Mammary epithelial cell (primary cell): Measurements from ENCODE around the gene NUP210.

Source experiments
- CTCF ChIP-seq, 2 donors: IDR thresholded peaks in 1 of 2; conservative IDR thresholded peaks in 1 of 2; 2 replicates each; pipeline ENCODE4 v1.5.1; 2011 to 2012; ENCODE audit warnings: inconsistent platforms in 2 of 2, low read length in 2 of 2, mild to moderate bottlenecking in 2 of 2, control low read depth in 1 of 2, low read depth in 1 of 2; ENCODE audit not compliant: insufficient read depth in 1 of 2; ENCODE audit errors: extremely low read depth in 1 of 2
- EZH2 ChIP-seq: IDR thresholded peaks from 2 replicates; pipeline ENCODE4 v1.6.1; 2012; ENCODE audit warnings: low read length, inconsistent platforms, borderline replicate concordance

GRCh38 chr3:13433912-13434311 lies 13.8 kb upstream of the NUP210 start:
- TF ChIP-seq CTCF (conservative IDR thresholded peaks at IDR 0.05 in 1 of 2, IDR thresholded peaks at IDR 0.05 in 1 of 2; ENCODE audit: extremely low read depth in 1 of 2, insufficient read depth in 1 of 2, low read depth in 1 of 2, low read length in 2 of 2), result no peak
- no peak for TF ChIP-seq EZH2
